Activated B cell treated with CpG ODN at 0.5 μM for 24 hours (primary cell): ENCODE results near the gene ENAH. TPM values are rescaled to one million over a fixed set of nuclear protein-coding genes. Genes with fewer than 3 reads are reported as not detected.

Source experiments
- ATAC-seq: fragments of 200-7000 bp; cut with Tn5 transposase; one replicate; pipeline ENCODE4 v1.10.0; 2021; ENCODE audit warnings: low read depth, mild to moderate bottlenecking, moderate library complexity
- CTCF ChIA-PET: fragments of 350-600 bp; sonication (Branson Sonifier 250); formaldehyde crosslinking; loops from one replicate; lab custom pipeline; 2021; ENCODE audit warnings: antibody characterized with exemption; lab: Charles Lee
- POLR2A ChIA-PET: fragments of 350-600 bp; sonication (Branson Sonifier 250); formaldehyde crosslinking; loops from one replicate; lab custom pipeline; 2021; ENCODE audit warnings: antibody characterized with exemption; lab: Charles Lee
- DNase-seq: peaks from one replicate; pipeline ENCODE4 v3.0.0; 2022
- H3K27ac Mint-ChIP-seq: one replicate; pipeline ENCODE4 v1.8.0; 2020; ENCODE audit warnings: mixed read lengths
- H3K27me3 Mint-ChIP-seq: one replicate; pipeline ENCODE4 v1.8.0; 2021; ENCODE audit warnings: mixed read lengths
- H3K36me3 Mint-ChIP-seq: one replicate; pipeline ENCODE4 v1.8.0; 2021; ENCODE audit warnings: low read depth, mixed read lengths
- H3K4me1 Mint-ChIP-seq: one replicate; pipeline ENCODE4 v1.8.0; 2021; ENCODE audit warnings: mixed read lengths
- H3K4me3 Mint-ChIP-seq: one replicate; pipeline ENCODE4 v1.8.0; 2020; ENCODE audit warnings: mild to moderate bottlenecking, mixed read lengths
- H3K9me3 Mint-ChIP-seq: one replicate; pipeline ENCODE4 v1.8.0; 2020; ENCODE audit warnings: mixed read lengths
- intact Hi-C: fragments of 100-400 bp; cut with micrococcal nuclease; formaldehyde crosslinking; loops from one replicate; pipeline ENCODE4 v1.15.1; 2024
- total RNA-seq: library from RNA; stranded (reverse); gene quantifications from 2 replicates; pipeline ENCODE4 v1.2.3, GENCODE V29; 2022
- TF ChIP-seq, protein P1 (sequence below): fragments of 200-600 bp; IDR thresholded peaks from one replicate; pipeline ENCODE4 v1.8.0; 2022; ENCODE audit warnings: antibody characterized with exemption, mild to moderate bottlenecking

The ENAH gene
- total RNA-seq, 1 donor from 2014 or later: 1.2 TPM

DNA sequence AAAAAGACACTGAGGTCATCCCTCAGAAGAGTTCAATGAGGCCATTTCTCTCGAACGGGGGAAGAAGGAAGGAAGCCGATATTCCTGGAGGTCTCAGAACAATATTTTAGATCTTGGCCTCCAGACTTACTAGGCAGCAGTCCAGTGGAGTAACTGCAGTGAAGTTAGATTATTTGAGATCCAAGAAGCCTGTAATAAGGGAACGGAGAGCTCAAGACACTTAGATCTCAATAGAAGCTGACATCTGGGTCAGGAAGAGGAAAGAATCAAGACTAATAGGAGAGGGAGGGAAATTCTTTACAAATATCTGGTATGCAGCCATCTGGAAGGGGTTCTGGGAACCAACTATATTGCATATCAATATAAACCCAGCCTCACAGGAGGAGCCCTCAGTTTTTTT, 13.6 kb upstream of the ENAH start:
- H3K27ac Mint-ChIP-seq: no peak overlapping the region
- TF ChIP-seq, protein P1, sequence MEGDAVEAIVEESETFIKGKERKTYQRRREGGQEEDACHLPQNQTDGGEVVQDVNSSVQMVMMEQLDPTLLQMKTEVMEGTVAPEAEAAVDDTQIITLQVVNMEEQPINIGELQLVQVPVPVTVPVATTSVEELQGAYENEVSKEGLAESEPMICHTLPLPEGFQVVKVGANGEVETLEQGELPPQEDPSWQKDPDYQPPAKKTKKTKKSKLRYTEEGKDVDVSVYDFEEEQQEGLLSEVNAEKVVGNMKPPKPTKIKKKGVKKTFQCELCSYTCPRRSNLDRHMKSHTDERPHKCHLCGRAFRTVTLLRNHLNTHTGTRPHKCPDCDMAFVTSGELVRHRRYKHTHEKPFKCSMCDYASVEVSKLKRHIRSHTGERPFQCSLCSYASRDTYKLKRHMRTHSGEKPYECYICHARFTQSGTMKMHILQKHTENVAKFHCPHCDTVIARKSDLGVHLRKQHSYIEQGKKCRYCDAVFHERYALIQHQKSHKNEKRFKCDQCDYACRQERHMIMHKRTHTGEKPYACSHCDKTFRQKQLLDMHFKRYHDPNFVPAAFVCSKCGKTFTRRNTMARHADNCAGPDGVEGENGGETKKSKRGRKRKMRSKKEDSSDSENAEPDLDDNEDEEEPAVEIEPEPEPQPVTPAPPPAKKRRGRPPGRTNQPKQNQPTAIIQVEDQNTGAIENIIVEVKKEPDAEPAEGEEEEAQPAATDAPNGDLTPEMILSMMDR: no peak
- H3K4me3 Mint-ChIP-seq: no peak overlapping the region
- no peak for ATAC-seq
- H3K36me3 Mint-ChIP-seq: no peaks in the 10 kb centered on the region
- peaks cover 3% of the 10 kb centered on the region for H3K27me3 Mint-ChIP-seq
- H3K4me1 Mint-ChIP-seq: peaks cover 7% of the 10 kb centered on the region
- ChIA-PET POLR2A (no interaction called here), CTCF (no interaction called here)
- no peaks in the 10 kb centered on the region for H3K9me3 Mint-ChIP-seq
- intact Hi-C loops: no loop called here
- no peak for DNase-seq

DNA sequence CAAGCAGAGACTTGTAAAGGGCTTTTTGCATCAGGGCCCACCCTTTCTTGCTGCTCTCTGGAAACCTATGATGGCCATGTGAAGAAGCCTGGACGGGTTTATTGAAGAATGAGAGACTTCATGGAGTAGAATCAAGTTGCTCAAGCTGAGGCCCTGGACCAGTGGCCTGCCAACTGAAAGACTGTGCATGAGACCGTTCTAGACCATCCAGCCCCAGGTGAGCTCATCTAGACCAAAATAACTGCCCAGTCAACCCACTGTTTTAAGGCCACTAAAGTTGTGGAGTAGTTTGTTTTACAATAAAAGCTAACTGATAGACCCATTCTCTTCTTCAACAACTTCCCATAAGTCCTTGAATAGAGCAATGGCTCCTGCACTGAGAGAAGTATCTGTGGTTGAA, 11.8 kb upstream of the ENAH start:
- intact Hi-C loops: no loop called here
- POLR2A ChIA-PET: no interaction called here

DNA sequence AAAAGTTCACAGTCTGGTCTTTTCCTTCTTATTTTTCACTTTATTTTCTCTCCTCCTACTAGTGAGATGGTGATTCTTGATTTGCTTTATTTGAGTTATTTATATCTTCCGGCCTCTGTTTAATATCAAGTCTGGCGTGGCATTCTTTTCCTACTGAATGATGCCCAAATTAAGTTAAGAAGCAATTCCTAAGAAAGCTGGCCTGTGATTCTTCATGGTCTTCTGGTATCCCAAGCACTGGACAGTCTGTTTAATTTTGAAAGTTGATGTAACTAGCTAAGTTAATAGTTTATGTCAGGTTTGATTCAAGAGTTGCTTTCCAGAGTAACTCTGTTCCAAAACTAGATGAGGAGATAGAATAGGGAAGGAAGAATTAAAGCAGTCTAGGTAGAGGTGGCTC, 9.2 kb upstream of the ENAH start:
- Mint-ChIP-seq H3K4me3 (no peak overlapping the region), H3K27ac (no peak overlapping the region), H3K27me3 (no peaks in the 10 kb centered on the region), H3K9me3 (no peaks in the 10 kb centered on the region), H3K36me3 (no peaks in the 10 kb centered on the region), H3K4me1 (peaks cover 36% of the 10 kb centered on the region)
- ATAC-seq: no peak
- CTCF ChIA-PET: no interaction called here
- TF ChIP-seq, protein P1: no peak
- POLR2A ChIA-PET: interaction anchor here (1.3 kb wide), 1 partner anchor 181 kb away, joined by 3 read pairs; no protein-coding TSS in a partner anchor
- no peak for DNase-seq
- intact Hi-C loops: no loop called here

More for the DNA sequence above, 11.8 kb upstream of the ENAH start:
- Mint-ChIP-seq H3K4me3 (no peak overlapping the region), H3K36me3 (no peaks in the 10 kb centered on the region), H3K9me3 (no peaks in the 10 kb centered on the region), H3K27me3 (no peaks in the 10 kb centered on the region), H3K27ac (no peak overlapping the region), H3K4me1 (peaks cover 25% of the 10 kb centered on the region)
- ATAC-seq (no peak), DNase-seq (no peak)
- TF ChIP-seq, protein P1: no peak
- CTCF ChIA-PET: no interaction called here

DNA sequence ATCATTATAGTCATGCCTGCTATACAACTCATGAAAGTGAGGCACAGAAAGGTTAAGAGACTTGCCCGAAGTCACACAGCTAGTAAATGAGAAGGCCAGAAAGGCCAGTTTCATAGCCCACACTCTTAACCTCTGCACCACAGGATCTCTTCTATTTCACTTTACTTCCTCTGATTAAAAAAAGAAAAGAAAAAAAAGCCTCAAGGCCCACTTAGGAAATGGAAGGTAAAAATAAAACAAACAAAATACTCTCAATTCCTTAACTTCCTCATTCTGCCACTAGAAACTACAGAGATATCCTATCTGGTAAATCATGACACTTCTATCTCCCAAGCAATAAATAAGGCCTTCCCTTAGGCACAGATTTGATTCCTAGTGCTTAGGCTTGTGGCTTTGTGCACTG, 7.6 kb upstream of the ENAH start:
- CTCF ChIA-PET: no interaction called here
- Mint-ChIP-seq H3K27me3 (no peaks in the 10 kb centered on the region), H3K36me3 (no peaks in the 10 kb centered on the region), H3K9me3 (no peaks in the 10 kb centered on the region), H3K27ac (peak overlapping the region; percentile 71), H3K4me1 (peaks cover 36% of the 10 kb centered on the region), H3K4me3 (peak overlapping the region; percentile 29)
- intact Hi-C loops: loop anchor here (1.0 kb wide), 1 partner anchor 8 kb away; no protein-coding TSS in a partner anchor
- DNase-seq (no peak), ATAC-seq (peak; percentile 18)
- POLR2A ChIA-PET: interaction anchor here (0.6 kb wide), 1 partner anchor 71 kb away, joined by 6 read pairs; no protein-coding TSS in a partner anchor
- TF ChIP-seq, protein P1: no peak

DNA sequence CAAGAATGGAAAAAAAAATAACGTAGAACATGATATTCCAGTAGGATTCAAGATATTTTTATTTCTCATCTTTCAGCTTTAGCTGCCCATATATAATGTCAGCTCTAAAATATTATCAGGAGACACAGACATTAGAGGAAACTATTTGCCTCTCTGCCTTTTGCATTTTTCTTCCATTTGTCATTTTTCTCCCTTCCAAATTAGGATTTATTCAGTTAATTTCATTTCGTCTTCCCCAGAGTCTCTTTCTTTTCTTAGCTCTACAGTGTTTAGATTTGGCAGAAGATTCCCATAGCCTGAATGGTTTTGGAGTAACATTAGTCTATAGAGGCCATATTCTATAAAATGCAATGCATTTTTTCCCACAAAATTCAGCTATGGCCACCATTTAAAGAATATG, 5.1 kb upstream of the ENAH start:
- ATAC-seq (no peak), DNase-seq (no peak)
- Mint-ChIP-seq H3K36me3 (no peaks in the 10 kb centered on the region), H3K27ac (no peak overlapping the region), H3K4me1 (peaks cover 40% of the 10 kb centered on the region), H3K27me3 (peaks cover 2% of the 10 kb centered on the region), H3K9me3 (no peaks in the 10 kb centered on the region), H3K4me3 (no peak overlapping the region)
- TF ChIP-seq, protein P1: no peak
- ChIA-PET CTCF (no interaction called here), POLR2A (no interaction called here)
- intact Hi-C loops: loop anchor here (10.0 kb wide), 2 partner anchors 103 to 267 kb away; partner anchors contain the start of gene PYCR2
